Fibroblast of peridontal ligament (primary cell): ENCODE results near the gene COL25A1.
A peak's percentile ranks its signal among the peaks of the same experiment; 100 is the strongest.

Source experiments
- DNase-seq: peaks from one replicate; pipeline ENCODE4 v3.0.0-alpha.2; 2010; ENCODE audit errors: extremely low read depth

COL25A1 gene

GRCh38 chr4:109302361-109303139 is at the start of gene COL25A1:
TSS of gene COL25A1 (minus strand) at chr4:109302658.
- peak; percentile 28 for DNase-seq

DNA sequence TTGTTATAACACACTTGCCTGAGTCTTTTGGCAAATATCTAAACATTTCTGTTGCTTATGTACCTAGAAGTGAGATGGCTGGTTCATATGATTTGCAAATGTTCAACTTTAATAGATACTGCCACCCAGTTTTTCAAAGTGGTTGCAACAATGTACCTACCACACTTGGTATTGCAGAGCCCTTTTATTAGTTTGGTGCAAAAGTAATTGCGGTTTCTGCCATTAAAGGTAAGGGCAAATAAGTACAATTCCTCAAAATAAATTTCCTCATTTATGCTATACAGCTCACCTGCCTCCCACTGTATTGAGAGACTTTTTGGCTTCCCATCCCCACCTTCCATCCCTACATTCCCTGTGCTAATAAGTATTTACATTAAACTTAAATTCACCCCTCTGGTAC is 47.7 kb upstream of the COL25A1 start:
- DNase-seq: no peak

GRCh38 chr4:109334129-109335105 is 32.0 kb upstream of the COL25A1 start:
- no peak for DNase-seq

- DNase-seq: no peak
Measured at GRCh38 chr4:109332926-109333464, 30.5 kb upstream of the COL25A1 start.

- no peak for DNase-seq
Measured at GRCh38 chr4:109327641-109328040, 25.2 kb upstream of the COL25A1 start.

GRCh38 chr4:109325698-109326097 is 23.2 kb upstream of the COL25A1 start:
- no peak for DNase-seq

DNA sequence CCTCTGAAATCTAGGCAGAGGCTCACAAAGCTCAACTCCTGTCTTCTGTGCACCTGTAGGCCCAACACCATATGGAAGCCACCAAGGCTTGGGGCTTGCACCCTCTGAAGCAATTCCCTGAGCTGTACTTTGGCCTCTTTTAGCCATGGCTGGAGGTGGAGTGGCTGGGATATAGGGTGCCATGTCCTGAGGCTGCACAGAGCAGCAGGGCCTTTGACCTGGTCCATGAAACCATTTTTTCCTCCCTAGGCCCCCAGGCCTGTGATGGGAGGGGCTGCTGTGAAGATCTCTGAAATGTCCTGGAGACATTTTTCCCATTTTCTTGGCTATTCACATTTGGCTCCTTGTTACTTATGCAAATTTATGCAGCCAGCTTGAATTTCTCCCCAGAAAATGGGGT is 20.9 kb upstream of the COL25A1 start:
- DNase-seq: no peak

- no peak for DNase-seq
Measured at GRCh38 chr4:109321232-109321631, 18.8 kb upstream of the COL25A1 start.

DNA sequence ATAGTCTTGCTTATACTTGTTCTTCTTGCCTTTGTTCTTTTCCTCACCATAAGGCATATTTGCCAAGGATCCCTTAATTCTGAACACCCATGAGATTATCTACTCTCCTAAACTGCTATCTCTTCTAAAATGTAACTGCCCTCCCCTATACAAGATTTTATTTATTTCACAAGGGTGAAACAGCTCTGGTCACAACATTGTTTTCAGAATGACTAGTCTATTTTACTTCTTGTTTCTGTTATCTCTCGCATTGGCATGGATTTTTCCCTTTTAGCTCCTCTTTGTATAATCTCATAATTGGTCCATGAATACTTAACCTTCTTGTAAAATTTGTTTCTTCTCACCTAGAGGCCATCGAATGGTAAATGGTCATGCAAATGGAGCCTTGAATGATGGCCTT is 17.2 kb upstream of the COL25A1 start:
- no peak for DNase-seq

- DNase-seq: no peak
Measured at GRCh38 chr4:109319156-109319555, 16.7 kb upstream of the COL25A1 start.

DNA sequence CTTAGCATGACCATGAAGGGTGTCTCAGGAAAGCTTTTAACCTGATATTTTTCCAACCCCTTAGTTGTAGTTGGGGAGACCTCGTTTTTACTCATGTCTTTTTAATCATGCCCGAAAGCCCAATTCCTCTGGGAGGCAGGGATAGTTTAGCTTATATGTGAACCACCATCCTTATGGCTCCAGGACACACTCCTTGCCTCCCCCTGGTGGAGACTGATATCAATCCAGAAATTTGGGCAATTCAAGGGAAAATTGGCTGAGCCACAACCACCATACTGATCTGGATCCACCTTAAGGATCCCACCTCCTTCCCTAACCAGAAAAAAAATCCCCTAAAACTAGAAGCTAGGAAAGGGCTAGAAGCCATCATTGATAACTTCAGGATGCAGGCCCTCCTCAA is 13.4 kb upstream of the COL25A1 start:
- DNase-seq: peak; percentile 19

DNA sequence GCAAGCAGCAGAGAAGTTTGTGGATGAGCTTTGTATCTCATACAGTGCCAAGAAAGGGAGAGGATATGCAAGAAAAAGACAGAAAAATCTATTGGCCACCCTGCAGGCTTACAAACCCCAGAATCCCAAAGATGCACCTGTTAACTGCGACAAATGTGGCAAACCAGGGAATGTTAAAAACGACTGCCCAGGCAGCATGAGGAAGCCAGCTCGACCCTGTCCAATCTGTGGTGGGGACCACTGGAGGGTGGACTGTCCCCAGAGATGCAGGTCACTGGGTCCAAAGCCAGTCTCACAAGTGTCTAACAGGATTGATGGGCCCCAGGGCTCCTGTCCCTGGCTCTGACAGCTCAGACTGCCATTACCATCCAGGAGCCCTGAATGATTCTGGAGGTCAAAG is 12.9 kb upstream of the COL25A1 start:
- no peak for DNase-seq

GRCh38 chr4:109313168-109314133 is 11.0 kb upstream of the COL25A1 start:
- no peak for DNase-seq

DNA sequence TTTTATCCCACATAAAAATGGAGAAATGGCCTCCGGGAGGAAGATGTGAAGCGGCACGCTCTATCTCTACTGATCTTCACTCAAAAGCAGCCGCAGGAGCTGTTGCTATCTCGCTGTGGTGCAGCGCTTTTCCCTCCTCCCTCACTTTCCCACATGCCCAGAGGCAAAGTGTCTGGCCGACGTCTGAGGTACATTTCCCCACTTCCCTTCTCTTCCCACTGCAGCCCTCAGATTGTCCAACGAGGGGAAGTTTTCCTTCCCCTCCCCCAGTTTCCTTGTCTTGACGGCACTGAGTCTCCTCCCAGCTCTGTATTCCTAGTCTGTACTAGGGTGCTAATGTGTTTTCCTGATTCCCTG is 660 bp upstream of the COL25A1 start:
- peak; percentile 14 for DNase-seq

GRCh38 chr4:109301651-109302360 is 652 bp downstream of the COL25A1 start:
- DNase-seq: no peak

DNA sequence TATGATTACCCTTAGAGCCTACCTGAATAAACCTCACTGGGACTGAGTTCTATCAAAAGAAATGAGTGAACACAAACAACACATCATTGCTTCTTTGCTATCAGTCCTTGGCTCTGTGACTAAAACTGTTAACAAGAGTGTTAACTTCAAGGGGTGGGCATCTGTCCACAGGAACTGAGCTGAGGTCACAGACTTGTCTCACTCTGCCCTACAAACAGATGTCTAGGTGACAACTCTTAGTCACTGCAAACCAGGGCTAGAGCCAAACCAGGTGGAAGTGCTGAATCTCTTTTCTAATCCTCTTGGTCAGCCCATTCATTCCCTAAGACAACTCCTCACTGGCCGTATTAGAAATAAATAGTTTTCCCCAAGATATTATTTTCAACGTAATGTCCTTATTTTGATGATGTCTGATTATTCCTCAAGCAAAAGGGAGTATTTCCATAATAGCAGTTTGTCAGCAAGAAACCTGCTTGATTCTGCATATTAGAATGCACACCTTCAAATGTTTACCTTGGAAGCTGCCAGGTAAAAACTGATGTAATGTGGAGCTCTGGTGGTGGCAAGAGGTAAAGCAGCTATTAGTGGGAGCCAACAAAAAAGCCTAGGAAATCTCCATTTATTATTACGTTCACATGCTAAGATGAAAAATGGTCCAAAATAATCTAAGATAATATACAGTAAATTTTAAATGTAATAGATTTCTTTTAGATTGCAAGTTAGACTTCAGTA is 4.0 kb downstream of the COL25A1 start:
- no peak for DNase-seq

DNA sequence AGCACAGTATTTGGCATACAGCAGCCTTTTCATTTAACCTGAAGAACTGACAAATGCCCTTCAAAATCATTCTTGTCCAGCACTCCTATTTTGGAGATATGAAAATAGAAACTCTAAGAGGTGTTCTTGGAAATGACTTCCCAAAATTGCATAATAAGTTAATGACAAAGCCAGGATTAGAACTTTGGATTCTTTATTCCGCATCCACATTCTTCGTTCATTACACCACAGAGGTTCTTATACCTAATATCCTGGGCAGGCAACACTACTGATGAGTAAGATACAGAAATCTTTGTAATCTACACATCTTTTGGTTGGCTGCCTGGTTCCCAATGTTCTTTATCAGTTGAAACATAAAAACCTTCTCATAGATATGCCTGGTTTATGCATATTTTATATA is 5.9 kb downstream of the COL25A1 start:
- DNase-seq: no peak

- no peak for DNase-seq
Measured at GRCh38 chr4:109295081-109295480, 7.4 kb downstream of the COL25A1 start.

- no peak for DNase-seq
Measured at GRCh38 chr4:109294468-109295020, 7.9 kb downstream of the COL25A1 start.

DNA sequence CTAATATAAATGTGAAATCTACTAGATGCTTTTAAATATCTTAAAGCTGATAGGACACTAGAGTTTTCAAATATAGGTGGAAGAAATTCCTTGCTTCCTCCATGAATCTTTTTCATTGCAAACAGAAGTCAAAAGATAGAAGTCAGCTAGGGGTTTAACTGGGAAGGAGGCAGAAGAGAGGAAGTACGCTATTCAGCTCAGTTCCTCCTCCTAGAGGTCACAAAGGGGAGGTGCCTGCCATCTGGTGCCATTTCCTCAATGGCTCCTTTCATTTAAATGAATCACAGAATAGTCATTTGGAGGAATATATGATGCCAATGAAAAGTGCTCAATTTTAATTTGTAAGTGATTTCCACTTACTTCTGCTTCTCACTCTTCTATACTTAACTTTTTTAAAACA is 8.5 kb downstream of the COL25A1 start:
- no peak for DNase-seq
